ENCODE measurements around the gene TUBA4A.

- TF ChIP-seq CTCF (IDR thresholded peaks at IDR 0.05; ENCODE audit: poor library complexity, severe bottlenecking), result no peak
- no peak for TF ChIP-seq TAF1 (IDR thresholded peaks at IDR 0.05; ENCODE audit: low read depth)
- no peak for TF ChIP-seq EP300 (conservative IDR thresholded peaks at IDR 0.05; ENCODE audit: poor library complexity, severe bottlenecking)
Observed at GRCh38 chr2:219281588-219281987, 27.9 kb upstream of the TUBA4A start.

Data from neural cell (in vitro differentiated cells).